BE2C (cell line): Measurements from ENCODE around the gene SORCS3.

Experiments
- DNase-seq: peaks from one replicate; pipeline ENCODE4 v3.0.0-alpha.2; 2020
- H3K27me3 ChIP-seq: fragments of 250-450 bp; sonication (Bioruptor Pico); 2 replicates; pipeline ENCODE4 v1.5.1; 2020; ENCODE audit warnings: mild to moderate bottlenecking
- H3K36me3 ChIP-seq: fragments of 250-450 bp; sonication (Bioruptor Pico); 2 replicates; pipeline ENCODE4 v1.5.1; 2020; ENCODE audit warnings: mild to moderate bottlenecking
- H3K4me1 ChIP-seq: fragments of 250-450 bp; sonication (Bioruptor Pico); 2 replicates; pipeline ENCODE4 v1.5.1; 2020
- H3K4me3 ChIP-seq: 2 replicates; pipeline ENCODE4 v1.5.1; 2011; ENCODE audit warnings: low read depth, low read length
- H3K9me3 ChIP-seq: fragments of 250-450 bp; sonication (Bioruptor Pico); 2 replicates; pipeline ENCODE4 v1.5.1; 2020
- CTCF ChIP-seq: IDR thresholded peaks from 2 replicates; pipeline ENCODE4 v1.5.1; 2012; ENCODE audit warnings: mild to moderate bottlenecking, low read depth, low read length

Gene SORCS3

GRCh38 chr10:104657036-104657435 is 15.9 kb downstream of the SORCS3 start:
- H3K4me1 ChIP-seq = no peaks in the 10 kb centered on the region
- TF ChIP-seq CTCF = no peak
- DNase-seq = no peak
- no peaks in the 10 kb centered on the region for H3K36me3 ChIP-seq
- H3K4me3 ChIP-seq = no peak overlapping the region
- H3K9me3 ChIP-seq = no peaks in the 10 kb centered on the region
- H3K27me3 ChIP-seq = no peaks in the 10 kb centered on the region

- H3K4me3 ChIP-seq = no peak overlapping the region
- H3K36me3 ChIP-seq = no peaks in the 10 kb centered on the region
- no peak for TF ChIP-seq CTCF
- no peaks in the 10 kb centered on the region for H3K9me3 ChIP-seq
- DNase-seq = no peak
- no peaks in the 10 kb centered on the region for H3K27me3 ChIP-seq
- no peaks in the 10 kb centered on the region for H3K4me1 ChIP-seq
These were observed 16.4 kb downstream of the SORCS3 start for GRCh38 chr10:104657457-104657856.

- no peaks in the 10 kb centered on the region for H3K4me1 ChIP-seq
- TF ChIP-seq CTCF = no peak
- DNase-seq = no peak
- no peaks in the 10 kb centered on the region for H3K27me3 ChIP-seq
- no peaks in the 10 kb centered on the region for H3K36me3 ChIP-seq
- no peaks in the 10 kb centered on the region for H3K9me3 ChIP-seq
- no peak overlapping the region for H3K4me3 ChIP-seq
These were observed 17.0 kb downstream of the SORCS3 start for GRCh38 chr10:104658067-104658466.

GRCh38 chr10:104659809-104660208 is 18.7 kb downstream of the SORCS3 start:
- Histone ChIP-seq H3K4me1 (no peaks in the 10 kb centered on the region), H3K36me3 (no peaks in the 10 kb centered on the region), H3K27me3 (no peaks in the 10 kb centered on the region), H3K4me3 (no peak overlapping the region), H3K9me3 (no peaks in the 10 kb centered on the region)
- TF ChIP-seq CTCF = no peak
- DNase-seq = no peak

GRCh38 chr10:104663076-104663475 is 22.0 kb downstream of the SORCS3 start:
- H3K4me3 ChIP-seq = no peak overlapping the region
- no peaks in the 10 kb centered on the region for H3K27me3 ChIP-seq
- no peaks in the 10 kb centered on the region for H3K4me1 ChIP-seq
- TF ChIP-seq CTCF = no peak
- no peak for DNase-seq
- no peaks in the 10 kb centered on the region for H3K36me3 ChIP-seq
- H3K9me3 ChIP-seq = no peaks in the 10 kb centered on the region

- Histone ChIP-seq H3K36me3 (no peaks in the 10 kb centered on the region), H3K4me1 (no peaks in the 10 kb centered on the region), H3K9me3 (no peaks in the 10 kb centered on the region), H3K4me3 (no peak overlapping the region), H3K27me3 (no peaks in the 10 kb centered on the region)
- no peak for TF ChIP-seq CTCF
- DNase-seq = no peak
These were observed 22.5 kb downstream of the SORCS3 start for GRCh38 chr10:104663563-104663962.
